GM12878 (cell line): Measurements from ENCODE around the gene NOS1. TPM values are rescaled to one million over a fixed set of nuclear protein-coding genes. Genes with fewer than 3 reads are reported as not detected.

ENCODE experiments used
- ATAC-seq: fragments of 200-7000 bp; cut with Tn5 transposase; 3 replicates; pipeline ENCODE4 v1.9.1; 2020; ENCODE audit warnings: mild to moderate bottlenecking, moderate library complexity
- BruUV-seq: library from RNA; stranded (reverse); fragments of 400-500 nt; replicated peaks from 2 replicates; lab custom pipeline; 2021; lab: Mats Ljungman, UMichigan
- CTCF ChIA-PET: fragments of 300-600 bp; sonication (Branson Sonifier 250); formaldehyde crosslinking; extraction: SDS; loops from one replicate; lab custom pipeline; 2021; ENCODE audit warnings: inconsistent platforms; lab: Yijun Ruan, JAX
- POLR2A ChIA-PET: fragments of 350-600 bp; formaldehyde crosslinking; extraction: SDS; loops from one replicate; lab custom pipeline; 2021; ENCODE audit warnings: inconsistent platforms; lab: Charles Lee
- RAD21 ChIA-PET: fragments of 300-600 bp; sonication (Branson Sonifier 250); formaldehyde crosslinking; loops from one replicate; lab custom pipeline; 2023; ENCODE audit warnings: antibody characterized with exemption; ENCODE audit not compliant: unreplicated experiment; lab: Charles Lee
- SMC1A ChIA-PET: fragments of 300-600 bp; sonication (Branson Sonifier 250); formaldehyde crosslinking; loops from one replicate; lab custom pipeline; 2023; ENCODE audit not compliant: unreplicated experiment, uncharacterized antibody; lab: Charles Lee
- DNase-seq: peaks from one replicate; pipeline ENCODE4 v3.0.0-alpha.2; 2011; ENCODE audit warnings: low read depth, low spot score
- FAIRE-seq: peaks from 3 replicates; lab custom pipeline; 2011; peaks lifted over from hg19 to GRCh38; lab: Jason Lieb, UNC
- H2AFZ ChIP-seq: 2 replicates; pipeline ENCODE4 v1.6.0; 2011; ENCODE audit warnings: low read depth, low read length, control low read depth; ENCODE audit not compliant: control insufficient read depth
- H3K27ac ChIP-seq: 2 replicates; pipeline ENCODE4 v1.5.1; 2011; ENCODE audit warnings: control low read depth; ENCODE audit not compliant: control insufficient read depth, insufficient read depth
- H3K27me3 ChIP-seq, 2 experiments: replicated peaks in 1 of 2; 2 replicates each; pipeline versions ENCODE4 v1.6.0 to v1.6.1; 2011; ENCODE audit warnings: low read length in 1 of 2; ENCODE audit not compliant: control insufficient read depth in 2 of 2, insufficient read depth in 2 of 2
- H3K36me3 ChIP-seq, 2 experiments: 2 replicates each; pipeline ENCODE4 v1.5.1; 2011; ENCODE audit warnings: low read length in 1 of 2; ENCODE audit not compliant: control insufficient read depth in 2 of 2, insufficient read depth in 2 of 2
- H3K4me1 ChIP-seq: 2 replicates; pipeline ENCODE4 v1.6.1; 2011; ENCODE audit warnings: mild to moderate bottlenecking, low read length, moderate library complexity, mixed read lengths; ENCODE audit not compliant: control insufficient read depth, insufficient read depth
- H3K4me2 ChIP-seq: 2 replicates; pipeline ENCODE4 v1.6.0; 2011; ENCODE audit warnings: control low read depth; ENCODE audit not compliant: control insufficient read depth, insufficient read depth
- H3K4me3 ChIP-seq: fragments of 200-600 bp; sonication (generic); 2 replicates; pipeline ENCODE4 v1.5.1; 2016
- H3K79me2 ChIP-seq: 2 replicates; pipeline ENCODE4 v1.6.0; 2011; ENCODE audit warnings: low read length; ENCODE audit not compliant: control insufficient read depth, insufficient read depth
- H3K9ac ChIP-seq: 2 replicates; pipeline ENCODE4 v1.8.0; 2011; ENCODE audit warnings: low read length, control low read depth, mixed read lengths; ENCODE audit not compliant: control insufficient read depth, insufficient read depth
- H3K9me3 ChIP-seq: replicated peaks from 3 replicates; pipeline ENCODE4 v1.5.1; 2011; ENCODE audit warnings: mild to moderate bottlenecking, low read length; ENCODE audit not compliant: control insufficient read depth, insufficient read depth
- H4K20me1 ChIP-seq: 2 replicates; pipeline ENCODE4 v1.6.0; 2011; ENCODE audit not compliant: control insufficient read depth, insufficient read depth
- BRCA1 ChIP-seq: IDR thresholded peaks from 2 replicates; pipeline ENCODE4 v1.6.1; 2011; ENCODE audit warnings: low read depth, low read length, improper control_type of control experiment
- CHD1 ChIP-seq: IDR thresholded peaks from 2 replicates; pipeline ENCODE4 v1.6.1; 2012; ENCODE audit warnings: low read depth, low read length, improper control_type of control experiment
- PRDM15 ChIP-seq: fragments of 450-650 bp; formaldehyde crosslinking; IDR thresholded peaks from 2 replicates; pipeline ENCODE4 v1.4.0; 2020; ENCODE audit warnings: mild to moderate bottlenecking, moderate library complexity
- RAD21 ChIP-seq: IDR thresholded peaks from 2 replicates; pipeline ENCODE4 v1.6.1; 2011; ENCODE audit warnings: mild to moderate bottlenecking, low read depth, low read length, moderate library complexity; ENCODE audit not compliant: insufficient read depth
- SPI1 ChIP-seq: IDR thresholded peaks from 2 replicates; pipeline ENCODE4 v1.6.1; 2011; ENCODE audit warnings: low read depth, mild to moderate bottlenecking, low read length, moderate library complexity, borderline replicate concordance; ENCODE audit not compliant: insufficient read depth
- SUPT20H ChIP-seq: IDR thresholded peaks from 2 replicates; pipeline ENCODE4 v1.6.1; 2011; ENCODE audit warnings: low read depth, mild to moderate bottlenecking, low read length, moderate library complexity, borderline replicate concordance; ENCODE audit not compliant: control insufficient read depth
- USF1 ChIP-seq: IDR thresholded peaks from 2 replicates; pipeline ENCODE4 v1.6.1; 2011; ENCODE audit warnings: borderline replicate concordance, low read depth, mild to moderate bottlenecking, moderate library complexity, mixed read lengths, low read length; ENCODE audit not compliant: insufficient read depth; ENCODE audit errors: extremely low read length
- WGBS: methylation state at CpG from one replicate; pipeline ENCODE4 v1.1.6; 2016; ENCODE audit warnings: low lambda C conversion rate; ENCODE audit not compliant: insufficient replicate concordance, insufficient coverage; ENCODE audit errors: missing lambda C conversion rate; 5-methylcytosine and 5-hydroxymethylcytosine counted together
- in situ Hi-C: fragments of 300-500 bp; cut with MboI; formaldehyde crosslinking; loops from 9 replicates; pipeline ENCODE4 v1.14.3; 2018; ENCODE audit warnings: mixed read lengths
- intact Hi-C: fragments of 100-400 bp; cut with micrococcal nuclease; formaldehyde crosslinking; loops from one replicate; pipeline ENCODE4 v1.14.2; 2022; ENCODE audit not compliant: unreplicated experiment
- polyA plus RNA-seq, 11 experiments: library from polyadenylated mRNA; depleted of rRNA in 4 of 11; unstranded in 6 of 11; stranded (reverse) in 5 of 11; fragments of >200 nt; fragmentation: Nextera tagmentation in 4 of 11; fragmentation: Illumina TruSeq in 1 of 11; extraction: Ambion mirVana in 4 of 11; extraction: Trizol in 1 of 11; gene quantifications; 1 replicate in 1 of 11; 2 replicates in 10 of 11; pipeline versions ENCODE4 v1.2.1 to v1.2.3, GENCODE V29; 2011 to 2016; ENCODE audit warnings: inconsistent platforms in 2 of 11, missing spikeins in 2 of 11, low read depth in 1 of 11
- total RNA-seq, 4 experiments: library from RNA; depleted of rRNA in 3 of 4; stranded (reverse); fragments of >200 nt in 3 of 4; fragmentation: Illumina TruSeq in 1 of 4; extraction: Trizol in 1 of 4; gene quantifications; 2 replicates each; pipeline versions ENCODE4 v1.2.1 to v1.2.3, GENCODE V29; 2013 to 2021
- TF ChIP-seq, protein P1 (sequence below): IDR thresholded peaks from 2 replicates; pipeline ENCODE4 v1.6.1; 2012; ENCODE audit warnings: low read depth, low read length, improper control_type of control experiment

Gene NOS1
- total and polyA plus RNA-seq, 10 of the 15 experiments (the other 5 are each of a cell fraction or from before 2014, with no cell fraction given), result under 0.01 to 0.04 (median 0.01) TPM; not detected in 7

- TF ChIP-seq PRDM15 (CRISPR knock-in tag), result no peak
- TF ChIP-seq SUPT20H, result no peak
- TF ChIP-seq SPI1, result no peak
Measured at GRCh38 chr12:117316336-117316735, 45.1 kb downstream of the NOS1 start (continued).

- no peaks in the 10 kb centered on the region for H3K27me3 ChIP-seq
- H3K9ac ChIP-seq, result no peak overlapping the region
- DNase-seq (no peak), FAIRE-seq (no peak), ATAC-seq (no peak)
- ChIA-PET SMC1A (no interaction called here), CTCF (no interaction called here), POLR2A (no interaction called here), RAD21 (no interaction called here)
- H3K36me3 ChIP-seq, result no peaks in the 10 kb centered on the region
- no peak overlapping the region for H3K4me2 ChIP-seq
- H3K9me3 ChIP-seq, result no peaks in the 10 kb centered on the region; the same call in 2 of the 3 replicates
- 4% methylated on average over 4 of the region's 4 CpGs for WGBS
- no peaks in the 10 kb centered on the region for H4K20me1 ChIP-seq
- intact Hi-C loops (no loop called here), in situ Hi-C loops (no loop called here)
- no TSS peak for BruUV-seq
- no peaks in the 10 kb centered on the region for H3K79me2 ChIP-seq
- no peak overlapping the region for H2AFZ ChIP-seq
- TF ChIP-seq USF1 (no peak), SPI1 (peak; percentile 42; the same call in 1 of the 2 replicates), RAD21 (no peak), CHD1 (no peak), PRDM15 (CRISPR knock-in tag) (no peak), BRCA1 (no peak)
- TF ChIP-seq, protein P1, sequence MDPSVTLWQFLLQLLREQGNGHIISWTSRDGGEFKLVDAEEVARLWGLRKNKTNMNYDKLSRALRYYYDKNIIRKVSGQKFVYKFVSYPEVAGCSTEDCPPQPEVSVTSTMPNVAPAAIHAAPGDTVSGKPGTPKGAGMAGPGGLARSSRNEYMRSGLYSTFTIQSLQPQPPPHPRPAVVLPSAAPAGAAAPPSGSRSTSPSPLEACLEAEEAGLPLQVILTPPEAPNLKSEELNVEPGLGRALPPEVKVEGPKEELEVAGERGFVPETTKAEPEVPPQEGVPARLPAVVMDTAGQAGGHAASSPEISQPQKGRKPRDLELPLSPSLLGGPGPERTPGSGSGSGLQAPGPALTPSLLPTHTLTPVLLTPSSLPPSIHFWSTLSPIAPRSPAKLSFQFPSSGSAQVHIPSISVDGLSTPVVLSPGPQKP, result no peak
- no peak overlapping the region for H3K4me3 ChIP-seq
- H3K27ac ChIP-seq, result no peak overlapping the region
- H3K4me1 ChIP-seq, result no peaks in the 10 kb centered on the region
Measured at GRCh38 chr12:117313926-117314325, 47.5 kb downstream of the NOS1 start.
